Stimulated activated naive CD8-positive, alpha-beta T cell treated with anti-CD3 and anti-CD28 coated beads, Interleukin-15, Interleukin-2, amounts not matched to agents 100 U/mL and 50 U/mL, for 24 hours (primary cell): Measurements from ENCODE around the gene AQP3.
A peak's percentile ranks its signal among the peaks of the same experiment; 100 is the strongest.
"Not testable (repeated sequence)": the region's sequence is repeated elsewhere in the genome, so short reads cannot be mapped to it uniquely, and the experiment has no call there.

Experiments used
- ATAC-seq: fragments of 150-1000 bp; cut with Tn5 transposase; one replicate; pipeline ENCODE4 v1.10.0; 2021
- DNase-seq: peaks from one replicate; pipeline ENCODE4 v3.0.0; 2021

Gene AQP3

DNA sequence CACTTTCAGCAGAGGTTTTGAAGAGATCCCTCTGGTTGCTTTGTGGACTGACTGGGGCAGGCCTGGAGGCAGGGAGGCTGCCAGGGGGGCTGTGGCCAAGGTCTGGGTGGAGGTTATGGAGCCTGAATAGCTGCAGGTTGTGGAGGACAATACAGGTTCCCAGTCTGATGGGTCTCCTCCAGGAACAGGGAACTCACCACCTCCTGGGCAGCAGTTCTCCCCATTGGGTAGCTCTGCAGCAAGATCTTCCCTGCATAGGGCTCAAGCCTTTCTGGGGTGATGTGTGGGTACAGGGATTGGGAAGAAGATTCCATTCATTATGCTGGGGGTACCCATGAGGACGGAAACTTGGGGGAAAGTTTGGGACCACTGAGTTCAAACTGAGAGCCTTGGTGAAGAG lies 6.8 kb downstream of the AQP3 start:
- DNase-seq: no peak

DNA sequence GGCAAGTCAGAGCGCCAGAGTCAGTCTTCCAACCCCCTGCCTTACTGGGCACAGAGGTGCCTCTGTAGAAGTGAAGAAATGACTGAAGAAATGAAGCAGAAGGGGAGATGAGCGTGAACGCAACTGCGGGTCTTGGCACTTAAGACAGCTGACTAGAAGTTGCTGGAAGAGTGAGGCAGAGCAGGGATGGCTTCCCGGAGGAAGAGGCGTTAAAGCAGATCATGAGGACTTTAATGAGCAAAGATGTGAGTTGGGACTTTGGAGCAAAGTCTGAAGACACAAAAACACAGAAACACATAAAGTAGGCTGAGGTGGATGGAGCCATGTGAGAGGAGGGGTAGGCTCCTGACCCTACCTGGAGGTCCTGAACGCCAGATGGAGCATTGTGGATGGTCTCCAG lies 7.2 kb downstream of the AQP3 start:
- DNase-seq: no peak
- no peak for ATAC-seq

More for the DNA sequence above, 6.8 kb downstream of the AQP3 start:
- no peak for ATAC-seq

GRCh38 chr9:33439731-33440130 lies 7.7 kb downstream of the AQP3 start:
- DNase-seq: no peak
- ATAC-seq: no peak

DNA sequence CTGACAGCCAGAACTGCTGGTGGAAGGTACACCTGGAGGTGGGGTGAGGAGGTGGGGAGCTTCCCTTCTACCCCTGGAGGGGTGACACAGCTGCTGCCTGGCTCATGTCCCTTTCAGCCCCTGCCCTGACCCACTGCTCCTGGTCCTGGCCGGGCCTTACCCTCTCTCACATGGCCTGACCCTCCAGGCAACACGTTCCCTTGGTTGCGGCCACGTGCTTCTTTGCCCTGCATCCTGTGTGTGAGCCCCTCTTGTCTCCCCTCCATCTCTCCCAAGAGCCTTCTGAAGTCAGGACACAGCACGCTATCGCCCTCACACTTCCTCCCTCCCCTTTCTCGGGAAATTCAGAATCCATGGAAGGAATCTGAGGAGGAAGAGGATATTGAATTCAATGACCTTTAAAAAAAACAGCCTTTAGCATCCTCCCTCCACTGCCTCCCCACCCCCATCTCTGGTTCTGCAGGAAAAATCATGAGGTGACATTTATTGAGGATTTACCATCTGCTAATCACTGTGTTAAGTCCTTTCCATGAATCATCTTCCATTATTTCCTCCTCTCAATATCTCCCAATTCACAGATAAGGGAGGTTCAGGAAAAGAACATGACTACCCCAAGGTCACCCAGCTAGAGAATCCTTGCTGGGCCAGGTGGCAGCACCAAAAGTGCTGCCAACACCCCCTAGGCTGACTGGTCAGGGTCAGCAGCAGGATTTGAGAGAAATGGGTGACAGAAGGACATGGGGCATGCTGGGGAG lies 8.3 kb downstream of the AQP3 start:
- DNase-seq: no peak
- ATAC-seq: no peak

GRCh38 chr9:33437898-33438297 lies 9.5 kb downstream of the AQP3 start:
- DNase-seq: no peak
- ATAC-seq: no peak

GRCh38 chr9:33437205-33437604 lies 10.2 kb downstream of the AQP3 start:
- DNase-seq (no peak), ATAC-seq (no peak)

GRCh38 chr9:33436445-33436844 lies 10.9 kb downstream of the AQP3 start:
- ATAC-seq: no peak
- no peak for DNase-seq

DNA sequence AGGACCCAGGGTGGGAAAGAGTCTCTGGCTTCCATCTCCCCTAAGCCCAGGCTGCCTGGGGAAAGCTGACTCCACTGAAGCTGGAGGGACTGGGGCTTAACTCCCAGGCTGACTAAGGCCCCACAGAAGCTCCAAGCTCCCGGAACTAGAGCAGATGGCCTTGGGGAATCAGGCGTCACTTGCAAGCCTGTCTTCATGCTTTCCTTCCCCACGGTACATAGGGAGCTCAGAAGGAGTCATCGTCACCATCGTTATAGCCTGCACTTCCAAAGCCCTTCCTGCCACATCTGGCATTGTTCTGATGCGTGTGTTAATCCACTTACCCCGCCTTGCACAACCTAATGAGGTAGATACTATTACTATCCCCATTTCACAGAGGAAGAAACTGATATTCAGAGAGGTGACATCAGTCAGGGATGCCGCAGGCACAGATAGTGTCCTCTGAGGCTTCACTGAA lies 11.5 kb downstream of the AQP3 start:
- no peak for DNase-seq
- ATAC-seq: no peak

DNA sequence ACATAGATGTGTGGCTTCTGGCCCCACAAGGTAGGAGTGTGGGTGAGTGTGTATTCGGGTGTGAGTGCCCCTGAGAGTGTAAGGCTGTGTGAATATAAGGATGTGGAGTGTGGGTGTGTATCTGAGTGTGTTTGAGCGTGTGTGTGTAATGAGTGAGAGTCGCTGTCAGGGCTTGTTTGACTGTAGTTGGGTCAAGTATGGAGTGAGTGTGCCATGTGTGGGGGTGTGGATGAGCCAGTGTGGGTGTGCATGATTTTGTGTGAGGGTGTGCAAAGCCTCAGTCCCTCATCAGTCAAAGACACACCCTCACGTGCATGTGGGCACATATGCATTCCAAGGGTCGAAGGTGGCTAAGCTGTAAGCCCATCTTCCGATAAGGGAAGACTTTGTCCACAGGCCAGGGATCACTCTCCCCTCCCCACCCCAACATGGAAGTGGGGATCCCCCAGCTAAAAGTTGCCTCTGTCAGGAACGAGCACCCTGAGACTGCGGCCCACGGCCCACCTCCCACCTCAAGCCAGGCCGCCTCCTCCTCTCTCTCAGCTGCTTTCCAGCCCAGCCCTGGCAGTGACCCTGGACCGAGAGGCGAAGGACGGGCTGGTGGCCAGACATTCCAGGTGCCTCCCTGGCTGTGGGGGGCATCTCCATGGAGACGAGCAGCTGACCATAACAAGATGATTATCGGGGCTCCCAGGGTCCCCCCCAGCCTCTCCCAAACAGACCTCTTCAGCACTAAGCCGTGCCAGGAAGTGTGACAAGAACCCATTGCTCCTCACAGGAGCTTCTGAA lies 12.9 kb downstream of the AQP3 start:
- DNase-seq (no peak), ATAC-seq (no peak)

DNA sequence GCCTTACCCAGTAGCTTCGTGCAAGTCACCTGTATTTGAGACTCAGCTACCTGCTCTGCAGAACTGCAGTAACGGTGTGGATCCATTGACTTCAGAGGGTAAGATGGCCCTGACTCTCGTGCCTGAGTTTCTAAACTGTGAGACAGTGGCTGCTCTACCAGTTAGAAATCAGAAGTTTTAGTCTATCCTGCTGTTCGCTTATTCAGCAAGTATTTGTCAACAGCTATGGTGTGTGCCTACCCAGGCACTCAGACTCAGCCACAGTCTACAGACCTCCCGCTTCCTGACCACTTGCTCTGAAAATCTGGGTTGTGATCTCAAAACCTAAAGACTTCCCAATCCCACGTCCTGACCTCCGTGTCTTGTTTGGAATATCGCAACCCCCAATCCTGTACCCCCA lies 13.5 kb downstream of the AQP3 start:
- no peak for ATAC-seq
- DNase-seq: no peak

DNA sequence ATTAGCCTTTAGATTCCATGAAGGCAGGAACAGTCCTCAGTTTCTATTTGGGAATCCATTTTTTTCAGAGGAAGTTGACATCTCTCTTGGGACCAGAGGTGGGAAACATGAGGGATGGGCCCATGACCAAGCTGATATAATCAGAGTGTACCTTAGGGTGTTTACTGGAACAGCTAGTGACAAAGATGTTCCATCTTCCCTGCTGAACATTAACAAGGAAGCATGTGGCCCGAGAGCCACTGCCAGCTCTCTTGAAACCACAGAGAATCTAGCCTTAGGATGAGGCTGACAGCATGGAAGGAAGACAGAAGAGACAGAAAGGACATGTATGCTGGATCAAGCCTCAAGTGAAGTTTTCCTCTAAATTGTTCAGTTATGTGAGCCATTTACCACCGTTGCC lies 16.0 kb downstream of the AQP3 start:
- no peak for ATAC-seq
- no peak for DNase-seq

DNA sequence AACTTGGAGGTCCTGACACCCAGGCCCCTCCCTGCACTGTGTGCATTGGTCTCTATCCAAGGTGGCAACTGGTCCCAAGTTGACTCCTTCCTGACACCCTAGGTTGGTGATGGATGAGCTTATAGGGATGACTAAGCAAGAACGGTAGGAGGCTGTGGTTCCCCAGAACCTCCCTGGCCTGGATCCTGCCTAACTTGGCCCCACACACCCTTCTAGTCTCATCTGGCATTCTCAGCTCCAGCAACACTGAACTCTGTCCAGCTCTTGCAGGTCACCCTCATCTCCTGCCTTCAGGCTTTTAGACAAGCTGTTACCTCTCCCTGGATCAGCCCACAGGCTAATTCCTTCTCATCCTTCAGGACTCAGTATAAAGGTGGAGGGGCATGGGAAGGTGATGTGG lies 16.5 kb downstream of the AQP3 start:
- no peak for ATAC-seq
- DNase-seq: no peak

- DNase-seq (no peak), ATAC-seq (no peak)
Observed at GRCh38 chr9:33429256-33429985, 18.0 kb downstream of the AQP3 start.

DNA sequence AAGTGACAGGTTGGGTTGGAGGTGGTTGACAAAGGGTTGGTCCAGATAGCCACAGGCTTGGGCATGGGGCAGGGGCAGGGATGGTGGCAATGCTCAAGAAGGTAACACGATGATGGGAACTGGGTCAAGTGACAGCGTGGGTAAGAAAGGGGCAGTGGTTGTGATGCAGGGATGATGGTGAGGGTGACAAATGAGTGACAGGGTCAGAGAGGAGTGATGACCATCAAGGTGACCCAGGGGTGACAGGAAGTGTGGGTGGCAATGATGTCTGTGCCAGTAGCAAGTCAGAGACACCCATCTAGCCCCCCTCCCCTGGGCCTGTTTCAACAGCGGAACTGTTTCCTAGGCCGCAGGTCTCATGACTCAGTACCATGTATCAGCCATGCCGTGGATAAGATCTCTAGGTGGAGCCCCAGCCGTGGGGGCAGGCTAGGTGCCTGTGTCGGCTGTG lies 20.5 kb downstream of the AQP3 start:
- peak; percentile 61 for ATAC-seq
- no peak for DNase-seq

DNA sequence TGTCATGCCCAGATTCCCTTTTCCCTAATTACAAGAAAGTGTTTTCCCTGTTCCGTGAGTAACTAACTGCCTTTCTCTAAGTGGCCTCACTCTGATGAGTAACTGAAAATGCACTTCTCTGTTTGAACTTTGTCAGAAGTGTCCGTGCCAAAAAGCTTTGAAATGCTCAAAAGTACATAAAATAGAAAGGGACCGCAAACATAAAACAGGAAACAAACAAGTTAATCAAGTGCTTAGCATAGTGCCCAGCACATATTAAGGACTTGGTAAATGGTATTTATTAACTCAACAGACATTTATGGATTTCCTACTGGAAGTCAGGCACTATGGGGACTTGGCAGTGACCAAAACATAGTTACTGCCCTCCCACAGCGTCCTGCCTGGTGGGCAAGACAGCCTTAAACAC lies 22.3 kb downstream of the AQP3 start:
- ATAC-seq (no peak), DNase-seq (no peak)

GRCh38 chr9:33424492-33424891 lies 22.9 kb downstream of the AQP3 start:
- not testable (repeated sequence) for DNase-seq, ATAC-seq

DNA sequence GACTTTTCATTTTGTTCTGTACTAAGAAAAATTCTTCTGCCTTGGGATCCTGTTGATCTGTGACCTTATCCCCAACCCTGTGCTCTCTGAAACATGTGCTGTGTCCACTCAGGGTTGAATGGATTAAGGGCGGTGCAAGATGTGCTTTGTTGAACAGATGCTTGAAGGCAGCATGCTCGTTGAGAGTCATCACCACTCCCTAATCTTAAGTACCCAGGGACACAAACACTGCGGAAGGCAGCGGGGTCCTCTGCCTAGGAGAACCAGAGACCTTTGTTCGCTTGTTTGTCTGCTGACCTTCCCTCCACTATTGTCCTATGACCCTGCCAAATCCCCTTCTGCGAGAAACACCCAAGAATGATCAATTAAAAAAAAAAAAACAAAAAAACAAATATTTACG lies 23.4 kb downstream of the AQP3 start:
- not testable (repeated sequence) for DNase-seq, ATAC-seq

- DNase-seq (no peak), ATAC-seq (no peak)
Observed at GRCh38 chr9:33419708-33420303, 27.6 kb downstream of the AQP3 start.

GRCh38 chr9:33418090-33418489 lies 29.3 kb downstream of the AQP3 start:
- DNase-seq: no peak
- ATAC-seq: no peak

GRCh38 chr9:33416996-33417395 lies 30.4 kb downstream of the AQP3 start:
- ATAC-seq: no peak
- DNase-seq: no peak

GRCh38 chr9:33415501-33416038 lies 31.8 kb downstream of the AQP3 start:
- ATAC-seq (peak; percentile 93), DNase-seq (peak; percentile 93)

DNA sequence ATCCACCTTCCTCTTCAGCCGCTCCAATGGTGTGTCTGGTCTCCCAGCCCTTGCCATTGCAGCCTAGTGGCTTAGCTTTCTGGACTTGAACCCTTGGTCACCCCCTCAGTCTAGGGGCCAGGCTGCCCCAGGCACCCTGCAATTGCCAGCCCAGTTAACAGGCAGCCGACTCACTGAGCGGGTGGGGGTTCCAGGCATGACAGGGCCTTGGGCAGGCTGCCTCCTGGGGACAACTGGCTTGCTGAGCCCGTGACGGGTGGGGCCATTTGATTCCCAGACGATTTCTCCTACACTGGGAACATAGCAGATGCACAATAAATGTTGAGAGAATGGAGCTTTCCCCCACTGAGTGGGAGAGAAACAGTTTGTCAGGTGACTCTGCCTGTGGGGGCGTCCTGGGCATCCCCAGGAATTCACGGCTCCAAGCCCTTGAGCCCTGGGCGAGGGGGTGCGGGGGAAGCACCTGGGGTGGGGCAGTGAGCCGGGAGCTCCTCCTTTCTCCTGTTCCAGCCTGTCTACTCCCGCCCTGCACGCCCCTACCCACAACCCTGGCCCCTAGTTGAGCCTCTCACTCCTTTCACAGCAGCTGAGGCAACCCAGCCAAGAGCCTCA lies 32.4 kb downstream of the AQP3 start:
- DNase-seq: no peak
- ATAC-seq: peak; percentile 19
